GM19240 (cell line): Measurements from ENCODE around the gene SPEF2.

Source experiments
- DNase-seq: peaks from one replicate; pipeline ENCODE4 v3.0.0; 2011; ENCODE audit warnings: low spot score; ENCODE audit not compliant: insufficient read length

Gene SPEF2

GRCh38 chr5:35778259-35778769, 160.7 kb downstream of the SPEF2 start:
- no peak for DNase-seq

- no peak for DNase-seq
These were observed 162.6 kb downstream of the SPEF2 start for GRCh38 chr5:35780236-35780635.

- no peak for DNase-seq
These were observed 163.6 kb downstream of the SPEF2 start for GRCh38 chr5:35781181-35781790.

- DNase-seq, result no peak
These were observed 165.9 kb downstream of the SPEF2 start for GRCh38 chr5:35783551-35783950.

- no peak for DNase-seq
These were observed 168.0 kb downstream of the SPEF2 start for GRCh38 chr5:35785601-35786085.

GRCh38 chr5:35788724-35789123, 171.1 kb downstream of the SPEF2 start:
- DNase-seq, result no peak

- no peak for DNase-seq
These were observed 172.2 kb downstream of the SPEF2 start for GRCh38 chr5:35789732-35790456.

- DNase-seq, result no peak
These were observed 172.8 kb downstream of the SPEF2 start for GRCh38 chr5:35790457-35790822.

GRCh38 chr5:35794328-35794619, 176.6 kb downstream of the SPEF2 start:
- no peak for DNase-seq

- DNase-seq, result no peak
These were observed 177.2 kb downstream of the SPEF2 start for GRCh38 chr5:35794684-35795375.

- DNase-seq, result no peak
These were observed 181.5 kb downstream of the SPEF2 start for GRCh38 chr5:35799181-35799580.

GRCh38 chr5:35799753-35800152, 182.1 kb downstream of the SPEF2 start:
- DNase-seq, result no peak

- no peak for DNase-seq
These were observed 185.6 kb downstream of the SPEF2 start for GRCh38 chr5:35803191-35803651.

- DNase-seq, result no peak
These were observed 186.6 kb downstream of the SPEF2 start for GRCh38 chr5:35804201-35804653.

- no peak for DNase-seq
These were observed 187.2 kb downstream of the SPEF2 start for GRCh38 chr5:35804841-35805240.

- DNase-seq, result no peak
These were observed 192.9 kb downstream of the SPEF2 start for GRCh38 chr5:35810601-35811000.

- DNase-seq, result no peak
These were observed 193.6 kb downstream of the SPEF2 start for GRCh38 chr5:35811108-35811741.

- DNase-seq, result no peak
These were observed 195.9 kb downstream of the SPEF2 start for GRCh38 chr5:35813521-35813920.

GRCh38 chr5:35815089-35815936, 197.7 kb downstream of the SPEF2 start:
- DNase-seq, result no peak

GRCh38 chr5:35816881-35817521, 199.3 kb downstream of the SPEF2 start:
- no peak for DNase-seq
